HFF-Myc (cell line): ENCODE measurements around the gene DYNC1H1.

ENCODE experiments used
- DNase-seq: peaks from one replicate; pipeline ENCODE4 v3.0.0-alpha.2; 2011; ENCODE audit warnings: low read depth; ENCODE audit errors: extremely low read depth
- H3K4me3 ChIP-seq: replicated peaks from 2 replicates; pipeline ENCODE4 v1.5.1; 2011; ENCODE audit warnings: low read depth, mild to moderate bottlenecking, control low read depth, low read length
- CTCF ChIP-seq: IDR thresholded peaks from 2 replicates; pipeline ENCODE4 v1.5.1; 2012; ENCODE audit warnings: mild to moderate bottlenecking, low read depth, low read length, control low read depth; ENCODE audit errors: missing control alignments

DYNC1H1 gene

GRCh38 chr14:101950100-101950499, 14.3 kb upstream of the DYNC1H1 start:
- no peak overlapping the region for H3K4me3 ChIP-seq
- DNase-seq: no peak
- TF ChIP-seq CTCF: no peak

GRCh38 chr14:101950516-101951215, 13.7 kb upstream of the DYNC1H1 start:
- no peak for DNase-seq
- H3K4me3 ChIP-seq: no peak overlapping the region
- no peak for TF ChIP-seq CTCF

GRCh38 chr14:101953151-101953550, 11.2 kb upstream of the DYNC1H1 start:
- no peak for TF ChIP-seq CTCF
- DNase-seq: no peak
- H3K4me3 ChIP-seq: no peak overlapping the region

- H3K4me3 ChIP-seq: no peak overlapping the region
- DNase-seq: no peak
- no peak for TF ChIP-seq CTCF
Observed at GRCh38 chr14:101954501-101954900, 9.9 kb upstream of the DYNC1H1 start.

- no peak overlapping the region for H3K4me3 ChIP-seq
- DNase-seq: no peak
- no peak for TF ChIP-seq CTCF
Observed at GRCh38 chr14:101955695-101956161, 8.6 kb upstream of the DYNC1H1 start.

GRCh38 chr14:101956179-101956885, 8.0 kb upstream of the DYNC1H1 start:
- TF ChIP-seq CTCF: no peak
- H3K4me3 ChIP-seq: no peak overlapping the region
- DNase-seq: no peak
